Stomach (tissue), 9 donors: ENCODE measurements around the gene FBXL19. TPM values are rescaled to one million over a fixed set of nuclear protein-coding genes. Genes with fewer than 3 reads are reported as not detected.
A peak's percentile ranks its signal among the peaks of the same experiment; 100 is the strongest.

Source experiments
- DNase-seq, 2 donors: peaks; one replicate each; pipeline versions ENCODE4 v3.0.0 to v3.0.0-alpha.2; 2013 to 2019
- H3K27ac ChIP-seq, 5 donors: fragments of 200-600 bp in 4 of 5; sonication (generic) in 4 of 5; one replicate each; pipeline ENCODE4 v1.5.1; 2013 to 2019; ENCODE audit warnings: mild to moderate bottlenecking in 1 of 5, moderate library complexity in 1 of 5
- H3K27me3 ChIP-seq, 3 donors: fragments of 200-600 bp; sonication (generic); one replicate each; pipeline ENCODE4 v1.5.1; 2017 to 2019; ENCODE audit warnings: mixed run types in 1 of 3
- H3K36me3 ChIP-seq, 4 donors: fragments of 200-600 bp; sonication (generic); 1 replicate in 3 of 4; 2 replicates in 1 of 4; pipeline ENCODE4 v1.5.1; 2016 to 2019
- H3K4me1 ChIP-seq, 4 donors: fragments of 200-600 bp; sonication (generic); one replicate each; pipeline ENCODE4 v1.5.1; 2016 to 2019
- H3K4me3 ChIP-seq, 4 donors: fragments of 200-600 bp; sonication (generic) in 3 of 4; one replicate each; pipeline ENCODE4 v1.5.1; 2016 to 2019; ENCODE audit warnings: mild to moderate bottlenecking in 1 of 4
- H3K9me3 ChIP-seq, 4 donors: fragments of 200-600 bp; sonication (generic); one replicate each; pipeline ENCODE4 v1.5.1; 2016 to 2019
- CTCF ChIP-seq, 7 experiments: fragments of 450-650 bp in 4 of 7; fragments of 200-600 bp in 3 of 7; sonication (generic) in 3 of 7; IDR thresholded peaks; one replicate each; pipeline ENCODE4 v1.5.1; 2016 to 2019; ENCODE audit warnings: antibody characterized with exemption in 7 of 7, control low read depth in 2 of 7, mild to moderate bottlenecking in 1 of 7
- EP300 ChIP-seq: sonication (generic); formaldehyde crosslinking; IDR thresholded peaks from one replicate; pipeline ENCODE4 v1.6.1; 2017; ENCODE audit warnings: antibody characterized with exemption
- POLR2A ChIP-seq, 4 donors: fragments of 450-650 bp; IDR thresholded peaks; one replicate each; pipeline ENCODE4 v1.6.1; 2016; ENCODE audit warnings: antibody characterized with exemption in 4 of 4, control low read depth in 2 of 4, mild to moderate bottlenecking in 1 of 4, moderate library complexity in 1 of 4
- POLR2AphosphoS5 ChIP-seq, 3 donors: sonication (generic); formaldehyde crosslinking; IDR thresholded peaks; one replicate each; pipeline ENCODE4 v1.6.1; 2016; ENCODE audit warnings: antibody characterized with exemption in 3 of 3
- WGBS, 5 donors: extraction: QIAGEN DNeasy Blood & Tissue Kit in 3 of 5; methylation state at CpG; one replicate each; pipeline versions ENCODE4 v1.1.5 to v1.1.7; 2013 to 2018; 5-methylcytosine and 5-hydroxymethylcytosine counted together
- intact Hi-C: fragments of 100-400 bp; cut with DNase I; formaldehyde crosslinking; loops from one replicate; pipeline ENCODE4 v1.15.1; 2023; ENCODE audit warnings: low total_unique reads
- polyA plus RNA-seq, 3 donors: library from polyadenylated mRNA; stranded (reverse); fragments of 200-250 nt; gene quantifications; one replicate each; pipeline ENCODE4 v1.2.3, GENCODE V29; 2013
- total RNA-seq, 5 donors: library from RNA; depleted of rRNA; stranded (reverse); fragments of >200 nt; gene quantifications; one replicate each; pipeline versions ENCODE4 v1.1.0 to v1.2.3, GENCODE V29; 2014 to 2016
- donor health status: healthy with polysubstance abuse.
- donor health status: Bipolar disorder and iron deficiency.
- donor health status: healthy.

FBXL19 gene
- total and polyA plus RNA-seq, 8 donors: 5.8 to 252 (median 9.5) TPM

- TF ChIP-seq POLR2AphosphoS5 (IDR thresholded peaks at IDR 0.05) (peak in 1 of 3 donors; percentile 69), POLR2A (IDR thresholded peaks at IDR 0.05) (no peak), CTCF (IDR thresholded peaks at IDR 0.05) (peak in 5 of 7 experiments; percentile 78 to 91 (median 83)), EP300 (no peak)
- Histone ChIP-seq H3K9me3 (no peaks in the 10 kb centered on the region), H3K4me1 (peaks cover 7 to 30% (median 16%) of the 10 kb centered on the region in 4 donors), H3K27ac (peak overlapping the region; percentile 9 to 73 (median 54)), H3K27me3 (no peaks in the 10 kb centered on the region), H3K4me3 (peak overlapping the region in 1 of 4 donors; percentile 2), H3K36me3 (peaks cover 0 to 72% (median 70%) of the 10 kb centered on the region in 4 donors)
- 16 to 21% (median 20%) methylated on average over 14 to 15 of the region's 15 CpGs for WGBS, 5 donors
- DNase-seq: peak; percentile 84 to 92
- intact Hi-C loops: no loop called here
Observed at GRCh38 chr16:30941600-30942425, 18.4 kb downstream of the FBXL19 start.

GRCh38 chr16:30942426-30942806, 19.0 kb downstream of the FBXL19 start:
- WGBS, 5 donors: 45 to 74% (median 64%) methylated on average over 4 of the region's 4 CpGs
- no peak for TF ChIP-seq CTCF (IDR thresholded peaks at IDR 0.05)
- TF ChIP-seq EP300: no peak
- TF ChIP-seq POLR2AphosphoS5 (IDR thresholded peaks at IDR 0.05): no peak
- no peak for TF ChIP-seq POLR2A (IDR thresholded peaks at IDR 0.05)
- Histone ChIP-seq H3K9me3 (no peaks in the 10 kb centered on the region), H3K4me1 (peaks cover 7 to 30% (median 16%) of the 10 kb centered on the region in 4 donors), H3K27ac (peak overlapping the region; percentile 9 to 73 (median 54)), H3K27me3 (no peaks in the 10 kb centered on the region), H3K36me3 (peaks cover 0 to 75% (median 72%) of the 10 kb centered on the region in 4 donors), H3K4me3 (peak overlapping the region in 1 of 4 donors; percentile 2)
- no peak for DNase-seq
- intact Hi-C loops: no loop called here

GRCh38 chr16:30944352-30944751, 21.0 kb downstream of the FBXL19 start:
- Histone ChIP-seq H3K27ac (no peak overlapping the region), H3K4me1 (peaks cover 7 to 27% (median 25%) of the 10 kb centered on the region in 4 donors), H3K27me3 (no peaks in the 10 kb centered on the region), H3K9me3 (no peaks in the 10 kb centered on the region), H3K4me3 (no peak overlapping the region), H3K36me3 (peaks cover 0 to 70% (median 69%) of the 10 kb centered on the region in 4 donors)
- TF ChIP-seq POLR2AphosphoS5 (IDR thresholded peaks at IDR 0.05): no peak
- TF ChIP-seq EP300: no peak
- TF ChIP-seq POLR2A (IDR thresholded peaks at IDR 0.05): no peak
- intact Hi-C loops: no loop called here
- no peak for DNase-seq

GRCh38 chr16:30946671-30947540, 23.5 kb downstream of the FBXL19 start:
- peak in 1 of 2 donors; percentile 50 for DNase-seq
- TF ChIP-seq EP300 (no peak), CTCF (IDR thresholded peaks at IDR 0.05) (no peak), POLR2A (IDR thresholded peaks at IDR 0.05) (no peak), POLR2AphosphoS5 (IDR thresholded peaks at IDR 0.05) (no peak)
- Histone ChIP-seq H3K36me3 (peaks cover 0 to 52% (median 48%) of the 10 kb centered on the region in 4 donors), H3K27ac (peak overlapping the region in 1 of 5 donors; percentile 92), H3K27me3 (no peaks in the 10 kb centered on the region), H3K9me3 (no peaks in the 10 kb centered on the region), H3K4me3 (no peak overlapping the region), H3K4me1 (peaks cover 24 to 50% (median 45%) of the 10 kb centered on the region in 4 donors)
- intact Hi-C loops: no loop called here
- WGBS, 5 donors: 83 to 87% (median 85%) methylated on average over 26 to 38 of the region's 38 CpGs
